Measurements from ENCODE around the gene INSYN1.

GRCh38 chr15:73746261-73746660 is 6.9 kb downstream of the INSYN1 start:
- TF ChIP-seq CTCF (IDR thresholded peaks at IDR 0.05) = no peak
- TF ChIP-seq POLR2A (IDR thresholded peaks at IDR 0.05) = no peak

Data from uterus (tissue), 2 donors.